ENCODE results near the gene ERG28.

DNA sequence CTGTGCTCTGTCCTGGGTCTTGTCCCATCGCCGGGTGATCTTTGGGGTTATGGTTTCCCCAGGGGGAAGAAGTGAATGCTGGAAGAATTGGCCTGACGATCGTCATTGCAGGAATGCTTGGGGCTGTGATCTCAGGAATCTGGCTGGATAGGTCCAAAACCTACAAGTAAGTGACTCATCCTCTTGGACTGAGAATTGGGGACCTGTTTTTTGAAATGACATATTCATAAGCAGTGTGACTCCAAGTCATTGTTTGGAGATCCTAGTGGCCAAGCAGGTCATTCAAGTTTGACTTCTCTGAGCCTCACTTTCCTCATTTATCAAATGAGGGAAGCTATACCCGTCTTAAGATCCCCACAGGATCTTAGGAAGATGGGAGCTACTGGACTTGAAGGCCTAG is 25.8 kb downstream of the ERG28 start:
- TF ChIP-seq, protein P1, sequence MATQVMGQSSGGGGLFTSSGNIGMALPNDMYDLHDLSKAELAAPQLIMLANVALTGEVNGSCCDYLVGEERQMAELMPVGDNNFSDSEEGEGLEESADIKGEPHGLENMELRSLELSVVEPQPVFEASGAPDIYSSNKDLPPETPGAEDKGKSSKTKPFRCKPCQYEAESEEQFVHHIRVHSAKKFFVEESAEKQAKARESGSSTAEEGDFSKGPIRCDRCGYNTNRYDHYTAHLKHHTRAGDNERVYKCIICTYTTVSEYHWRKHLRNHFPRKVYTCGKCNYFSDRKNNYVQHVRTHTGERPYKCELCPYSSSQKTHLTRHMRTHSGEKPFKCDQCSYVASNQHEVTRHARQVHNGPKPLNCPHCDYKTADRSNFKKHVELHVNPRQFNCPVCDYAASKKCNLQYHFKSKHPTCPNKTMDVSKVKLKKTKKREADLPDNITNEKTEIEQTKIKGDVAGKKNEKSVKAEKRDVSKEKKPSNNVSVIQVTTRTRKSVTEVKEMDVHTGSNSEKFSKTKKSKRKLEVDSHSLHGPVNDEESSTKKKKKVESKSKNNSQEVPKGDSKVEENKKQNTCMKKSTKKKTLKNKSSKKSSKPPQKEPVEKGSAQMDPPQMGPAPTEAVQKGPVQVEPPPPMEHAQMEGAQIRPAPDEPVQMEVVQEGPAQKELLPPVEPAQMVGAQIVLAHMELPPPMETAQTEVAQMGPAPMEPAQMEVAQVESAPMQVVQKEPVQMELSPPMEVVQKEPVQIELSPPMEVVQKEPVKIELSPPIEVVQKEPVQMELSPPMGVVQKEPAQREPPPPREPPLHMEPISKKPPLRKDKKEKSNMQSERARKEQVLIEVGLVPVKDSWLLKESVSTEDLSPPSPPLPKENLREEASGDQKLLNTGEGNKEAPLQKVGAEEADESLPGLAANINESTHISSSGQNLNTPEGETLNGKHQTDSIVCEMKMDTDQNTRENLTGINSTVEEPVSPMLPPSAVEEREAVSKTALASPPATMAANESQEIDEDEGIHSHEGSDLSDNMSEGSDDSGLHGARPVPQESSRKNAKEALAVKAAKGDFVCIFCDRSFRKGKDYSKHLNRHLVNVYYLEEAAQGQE (tag by site-specific recombination; IDR thresholded peaks at IDR 0.05) = no peak
- TF ChIP-seq ZNF707 (tag by site-specific recombination; IDR thresholded peaks at IDR 0.05) = no peak
- TF ChIP-seq ZNF140 (tag by site-specific recombination; IDR thresholded peaks at IDR 0.05) = no peak
- TF ChIP-seq, protein P2, sequence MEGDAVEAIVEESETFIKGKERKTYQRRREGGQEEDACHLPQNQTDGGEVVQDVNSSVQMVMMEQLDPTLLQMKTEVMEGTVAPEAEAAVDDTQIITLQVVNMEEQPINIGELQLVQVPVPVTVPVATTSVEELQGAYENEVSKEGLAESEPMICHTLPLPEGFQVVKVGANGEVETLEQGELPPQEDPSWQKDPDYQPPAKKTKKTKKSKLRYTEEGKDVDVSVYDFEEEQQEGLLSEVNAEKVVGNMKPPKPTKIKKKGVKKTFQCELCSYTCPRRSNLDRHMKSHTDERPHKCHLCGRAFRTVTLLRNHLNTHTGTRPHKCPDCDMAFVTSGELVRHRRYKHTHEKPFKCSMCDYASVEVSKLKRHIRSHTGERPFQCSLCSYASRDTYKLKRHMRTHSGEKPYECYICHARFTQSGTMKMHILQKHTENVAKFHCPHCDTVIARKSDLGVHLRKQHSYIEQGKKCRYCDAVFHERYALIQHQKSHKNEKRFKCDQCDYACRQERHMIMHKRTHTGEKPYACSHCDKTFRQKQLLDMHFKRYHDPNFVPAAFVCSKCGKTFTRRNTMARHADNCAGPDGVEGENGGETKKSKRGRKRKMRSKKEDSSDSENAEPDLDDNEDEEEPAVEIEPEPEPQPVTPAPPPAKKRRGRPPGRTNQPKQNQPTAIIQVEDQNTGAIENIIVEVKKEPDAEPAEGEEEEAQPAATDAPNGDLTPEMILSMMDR (tag by site-specific recombination; IDR thresholded peaks at IDR 0.05) = no peak
- no peak for TF ChIP-seq SP7 (tag by site-specific recombination; IDR thresholded peaks at IDR 0.05)
- no peak for TF ChIP-seq ZNF174 (tag by site-specific recombination; IDR thresholded peaks at IDR 0.05)
- TF ChIP-seq ZNF830 (tag by site-specific recombination; IDR thresholded peaks at IDR 0.05; ENCODE audit: low read depth) = no peak
- TF ChIP-seq, protein P3, sequence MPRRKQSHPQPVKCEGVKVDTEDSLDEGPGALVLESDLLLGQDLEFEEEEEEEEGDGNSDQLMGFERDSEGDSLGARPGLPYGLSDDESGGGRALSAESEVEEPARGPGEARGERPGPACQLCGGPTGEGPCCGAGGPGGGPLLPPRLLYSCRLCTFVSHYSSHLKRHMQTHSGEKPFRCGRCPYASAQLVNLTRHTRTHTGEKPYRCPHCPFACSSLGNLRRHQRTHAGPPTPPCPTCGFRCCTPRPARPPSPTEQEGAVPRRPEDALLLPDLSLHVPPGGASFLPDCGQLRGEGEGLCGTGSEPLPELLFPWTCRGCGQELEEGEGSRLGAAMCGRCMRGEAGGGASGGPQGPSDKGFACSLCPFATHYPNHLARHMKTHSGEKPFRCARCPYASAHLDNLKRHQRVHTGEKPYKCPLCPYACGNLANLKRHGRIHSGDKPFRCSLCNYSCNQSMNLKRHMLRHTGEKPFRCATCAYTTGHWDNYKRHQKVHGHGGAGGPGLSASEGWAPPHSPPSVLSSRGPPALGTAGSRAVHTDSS (tag by site-specific recombination; IDR thresholded peaks at IDR 0.05) = no peak
- no peak for TF ChIP-seq ZNF785 (tag by site-specific recombination; IDR thresholded peaks at IDR 0.05)
- no peak for TF ChIP-seq SETDB1 (IDR thresholded peaks at IDR 0.05; ENCODE audit: insufficient read length, low read length)
- no peak for TF ChIP-seq ZNF184 (tag by site-specific recombination; IDR thresholded peaks at IDR 0.05)
- TF ChIP-seq ZNF777 (tag by site-specific recombination; IDR thresholded peaks at IDR 0.05; ENCODE audit: borderline replicate concordance) = no peak
- no peak for TF ChIP-seq ZNF274 (IDR thresholded peaks at IDR 0.05; ENCODE audit: low read length)
- TF ChIP-seq ZNF274 (tag by site-specific recombination; IDR thresholded peaks at IDR 0.05; ENCODE audit: borderline replicate concordance) = no peak
- TF ChIP-seq ZFP37 (tag by site-specific recombination; IDR thresholded peaks at IDR 0.05) = no peak

Measured in HEK293 (cell line).